Central memory CD8-positive, alpha-beta T cell (primary cell): ENCODE measurements around the gene ZBTB7C.

Experiments
- ATAC-seq: fragments of 150-1000 bp; cut with Tn5 transposase; replicated peaks from 2 replicates; pipeline ENCODE4 v1.10.0; 2022; ENCODE audit warnings: mild to moderate bottlenecking, moderate FRiP score, moderate number of reproducible peaks; ENCODE audit not compliant: poor library complexity, severe bottlenecking; ENCODE audit errors: extremely low read depth
- DNase-seq, 2 donors: peaks; one replicate each; pipeline ENCODE4 v3.0.0; 2021; ENCODE audit warnings: low spot score in 2 of 2
- H3K27ac Mint-ChIP-seq: one replicate; pipeline ENCODE4 v1.8.0; 2022; ENCODE audit warnings: low read depth, mild to moderate bottlenecking, moderate library complexity, mixed read lengths
- H3K27me3 Mint-ChIP-seq: one replicate; pipeline ENCODE4 v1.8.0; 2022; ENCODE audit warnings: mixed read lengths
- H3K36me3 Mint-ChIP-seq: one replicate; pipeline ENCODE4 v1.8.0; 2022; ENCODE audit warnings: mild to moderate bottlenecking, moderate library complexity, mixed read lengths; ENCODE audit not compliant: insufficient read depth
- H3K4me1 Mint-ChIP-seq: one replicate; pipeline ENCODE4 v1.8.0; 2022; ENCODE audit warnings: mixed read lengths
- H3K4me3 Mint-ChIP-seq: one replicate; pipeline ENCODE4 v1.8.0; 2022; ENCODE audit warnings: mild to moderate bottlenecking, moderate library complexity, mixed read lengths
- H3K9me3 Mint-ChIP-seq: one replicate; pipeline ENCODE4 v1.8.0; 2022; ENCODE audit warnings: mixed read lengths

Gene ZBTB7C

DNA sequence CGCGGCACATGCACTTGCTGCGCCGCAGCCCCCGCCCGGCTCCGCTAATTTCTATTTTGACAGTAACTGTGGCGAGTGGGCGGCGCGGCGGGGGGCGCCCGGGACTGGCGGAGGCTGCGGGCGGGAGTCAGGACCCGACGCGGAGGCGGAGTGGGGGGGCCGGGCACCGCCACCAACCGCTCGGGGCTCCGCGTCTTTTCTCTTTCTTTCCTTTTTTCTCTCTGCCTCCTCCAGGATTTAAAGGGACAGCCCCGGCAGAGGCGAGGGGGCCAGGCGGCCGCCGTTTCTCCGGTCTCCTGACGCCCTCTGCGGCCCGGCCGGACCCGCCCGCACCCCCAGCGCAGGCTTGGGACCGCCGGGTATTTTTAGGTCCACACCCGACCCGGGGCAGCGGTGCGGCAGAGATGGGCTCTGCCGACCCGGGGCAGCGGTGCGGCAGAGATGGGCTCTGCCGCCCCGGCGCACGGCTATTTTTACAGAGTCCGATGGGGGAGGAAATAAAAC lies 460 bp upstream of the ZBTB7C start:
- peaks cover 71% of the 10 kb centered on the region for H3K27me3 Mint-ChIP-seq
- ATAC-seq, result no peak

DNA sequence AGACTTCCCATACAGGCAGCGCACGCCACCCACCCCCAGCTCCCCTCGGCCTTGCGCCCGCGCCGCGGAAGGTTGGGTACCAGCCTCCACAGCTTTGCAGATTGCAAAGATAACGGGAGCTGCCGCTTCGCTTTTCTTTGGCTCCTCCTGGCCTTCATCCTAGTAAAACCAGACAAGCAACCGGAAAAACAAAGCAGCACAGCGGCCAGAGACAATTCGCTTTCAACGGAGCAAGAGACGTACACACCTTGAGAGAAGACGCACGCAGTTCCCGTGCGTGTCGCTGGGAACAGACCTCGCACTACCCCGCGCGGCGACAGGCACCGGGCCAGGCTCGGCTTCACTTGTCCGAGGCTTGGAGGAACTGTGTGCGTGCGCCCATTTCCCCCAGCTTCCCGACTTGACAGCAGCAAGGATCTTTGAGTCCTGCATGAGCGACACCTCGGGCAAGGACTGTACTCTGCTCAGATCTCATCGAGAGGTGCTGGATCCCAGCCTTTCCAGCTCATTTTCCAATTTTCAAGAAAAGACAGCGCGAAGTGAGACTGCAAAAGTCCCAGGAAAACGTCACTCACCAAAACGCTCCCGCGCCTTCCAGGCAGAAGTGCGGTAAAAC lies 964 bp downstream of the ZBTB7C start:
- Mint-ChIP-seq H3K27ac (no peak overlapping the region), H3K4me1 (no peaks in the 10 kb centered on the region), H3K27me3 (peaks cover 61% of the 10 kb centered on the region), H3K36me3 (no peaks in the 10 kb centered on the region), H3K4me3 (peak overlapping the region; percentile 50), H3K9me3 (no peaks in the 10 kb centered on the region)
- no peak for ATAC-seq
- no peak for DNase-seq

More for the DNA sequence above, 460 bp upstream of the ZBTB7C start:
- Mint-ChIP-seq H3K36me3 (no peaks in the 10 kb centered on the region), H3K4me3 (peak overlapping the region; percentile 56), H3K27ac (no peak overlapping the region), H3K9me3 (no peaks in the 10 kb centered on the region), H3K4me1 (no peaks in the 10 kb centered on the region)
- no peak for DNase-seq

DNA sequence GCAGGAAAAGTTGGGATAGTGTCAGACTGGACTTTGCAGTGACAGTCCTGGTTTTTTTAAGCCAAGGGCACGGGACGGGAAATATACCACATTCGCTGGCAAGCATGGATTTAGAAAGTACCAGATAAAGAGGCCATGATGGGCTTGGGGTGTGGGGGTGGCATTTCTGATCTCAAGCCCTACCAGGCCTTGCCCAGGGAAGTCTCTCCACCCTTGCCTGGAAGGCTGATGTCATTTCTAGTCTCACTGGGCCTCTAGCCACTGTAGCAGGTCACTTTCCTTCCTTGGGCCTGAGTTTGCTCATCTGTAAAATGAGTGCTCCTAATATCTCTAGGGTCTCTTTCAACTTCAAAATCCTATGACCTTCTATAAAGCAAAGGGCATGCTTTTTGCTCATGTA lies 1.8 kb downstream of the ZBTB7C start:
- no peaks in the 10 kb centered on the region for H3K9me3 Mint-ChIP-seq
- H3K4me3 Mint-ChIP-seq, result peak overlapping the region; percentile 50
- H3K27ac Mint-ChIP-seq, result no peak overlapping the region
- DNase-seq (no peak), ATAC-seq (no peak)
- H3K27me3 Mint-ChIP-seq, result peaks cover 61% of the 10 kb centered on the region
- H3K4me1 Mint-ChIP-seq, result no peaks in the 10 kb centered on the region
- H3K36me3 Mint-ChIP-seq, result no peaks in the 10 kb centered on the region

DNA sequence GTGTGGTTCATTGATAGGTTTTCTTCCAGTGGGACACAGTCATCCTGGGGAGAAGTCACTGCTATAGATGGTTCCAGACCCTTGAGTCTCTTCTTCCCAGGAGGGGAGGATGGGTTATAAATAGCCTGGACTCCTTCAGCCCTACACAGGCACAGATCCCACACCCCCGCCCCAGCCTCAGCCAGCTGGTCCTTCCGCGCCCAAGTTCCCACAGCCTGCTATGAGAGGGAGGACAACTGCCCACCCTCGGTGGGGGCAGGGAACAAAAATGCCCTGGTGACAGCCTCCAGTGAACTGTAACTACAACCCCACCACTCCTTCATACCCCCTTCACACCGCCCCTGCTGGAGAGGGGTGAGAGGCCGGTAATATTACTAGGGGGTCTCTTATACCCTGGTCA lies 3.2 kb downstream of the ZBTB7C start:
- Mint-ChIP-seq H3K9me3 (no peaks in the 10 kb centered on the region), H3K4me1 (no peaks in the 10 kb centered on the region), H3K36me3 (no peaks in the 10 kb centered on the region), H3K27ac (no peak overlapping the region), H3K27me3 (peaks cover 60% of the 10 kb centered on the region), H3K4me3 (no peak overlapping the region)
- DNase-seq, result no peak
- no peak for ATAC-seq

DNA sequence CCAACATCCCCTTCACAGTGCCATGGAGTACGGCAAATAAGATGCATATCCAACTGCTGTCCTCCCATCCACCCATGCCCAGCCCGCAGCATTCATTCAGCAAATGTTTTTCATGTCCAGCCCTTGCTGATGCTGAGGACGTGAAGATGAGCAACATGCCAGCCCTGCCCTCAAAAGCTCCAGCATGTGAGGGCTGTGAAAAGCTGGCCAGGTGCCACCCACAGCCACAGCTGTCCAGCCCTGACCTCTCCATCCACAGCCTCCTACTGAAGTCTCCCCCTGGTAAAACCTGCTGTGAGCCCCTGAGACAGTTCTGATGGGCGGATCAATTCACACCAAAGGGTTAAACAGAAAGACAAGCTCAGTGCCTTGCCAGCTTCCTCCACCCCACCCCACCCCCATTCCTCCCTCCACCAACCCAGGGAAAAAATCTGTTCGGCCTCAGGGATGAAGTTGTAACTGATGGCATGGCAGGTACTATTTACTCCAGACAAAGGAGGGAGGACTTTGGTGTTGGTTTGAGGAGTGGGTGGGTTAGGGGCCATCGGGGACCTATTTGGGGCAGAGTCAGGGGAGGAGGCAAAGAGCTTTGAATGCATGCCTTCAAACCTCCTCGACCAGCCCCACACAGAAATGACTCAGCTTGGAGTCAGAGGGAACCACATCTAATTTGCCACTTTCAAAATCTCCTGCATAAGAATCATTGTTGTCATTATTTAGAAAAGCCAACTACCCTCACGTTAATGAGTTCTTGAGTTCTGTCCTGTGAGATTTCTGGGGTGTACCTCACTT lies 4.3 kb downstream of the ZBTB7C start:
- Mint-ChIP-seq H3K27me3 (peaks cover 65% of the 10 kb centered on the region), H3K4me1 (no peaks in the 10 kb centered on the region), H3K36me3 (no peaks in the 10 kb centered on the region), H3K4me3 (no peak overlapping the region), H3K27ac (no peak overlapping the region), H3K9me3 (no peaks in the 10 kb centered on the region)
- no peak for DNase-seq
- ATAC-seq, result no peak

DNA sequence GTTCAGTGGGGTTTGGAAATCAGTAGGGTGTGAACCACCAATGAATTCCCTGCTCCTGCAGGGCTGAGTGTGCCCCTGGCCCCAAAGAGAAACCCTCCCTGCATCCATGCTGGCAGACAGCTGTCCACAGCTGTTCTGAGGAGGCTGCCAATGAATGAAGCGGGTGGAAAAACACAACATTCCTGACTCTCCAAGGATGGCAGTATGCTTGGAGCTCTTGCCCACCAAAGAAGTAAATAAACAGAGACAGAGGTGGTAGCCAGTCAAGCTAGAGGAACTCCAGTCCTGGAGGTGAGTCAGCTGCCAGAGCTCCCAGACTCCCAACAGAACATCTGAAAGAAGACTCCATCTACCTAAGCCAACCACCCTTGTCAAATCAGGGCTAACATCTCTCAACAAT lies 6.2 kb downstream of the ZBTB7C start:
- peaks cover 79% of the 10 kb centered on the region for H3K27me3 Mint-ChIP-seq
- no peak for ATAC-seq
- H3K27ac Mint-ChIP-seq, result no peak overlapping the region
- no peaks in the 10 kb centered on the region for H3K36me3 Mint-ChIP-seq
- no peaks in the 10 kb centered on the region for H3K9me3 Mint-ChIP-seq
- no peak for DNase-seq
- H3K4me3 Mint-ChIP-seq, result no peak overlapping the region
- H3K4me1 Mint-ChIP-seq, result no peaks in the 10 kb centered on the region

DNA sequence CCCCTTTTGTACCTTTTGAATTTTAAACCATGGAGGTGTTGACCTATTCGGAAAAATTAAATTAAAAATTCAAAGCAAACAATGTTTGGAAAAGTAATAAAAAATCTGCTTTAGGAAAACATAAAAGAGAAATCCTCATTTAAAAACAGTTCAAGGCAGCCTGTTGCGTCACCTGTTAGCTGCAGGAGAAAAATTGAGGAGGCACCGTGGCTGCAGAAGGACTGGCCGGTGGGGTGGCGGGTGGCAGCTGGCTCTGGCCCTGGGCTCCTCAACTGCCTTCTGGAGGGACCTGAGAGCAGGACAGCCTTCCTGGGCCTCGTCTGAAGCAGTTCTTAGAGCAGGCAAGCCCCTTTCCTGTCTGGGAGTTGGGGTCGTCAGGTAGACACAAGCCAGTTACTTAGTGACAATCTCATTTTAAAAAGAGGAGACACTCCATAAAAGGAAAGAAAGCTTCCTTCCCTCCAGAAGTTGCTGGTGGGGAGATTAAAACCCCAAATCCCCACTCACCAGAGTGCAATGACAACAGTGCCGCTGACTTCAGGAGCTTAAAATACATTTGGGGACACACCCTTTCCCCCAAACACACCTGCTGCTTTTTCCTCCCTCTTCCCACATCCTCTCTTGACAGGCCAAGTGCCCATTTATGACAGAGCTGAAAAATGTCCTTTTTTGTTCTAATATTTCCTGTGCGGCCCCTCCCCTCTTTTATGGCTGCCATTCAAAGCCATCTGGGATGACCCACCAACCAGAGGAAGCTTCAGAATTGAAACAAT lies 9.7 kb downstream of the ZBTB7C start:
- Mint-ChIP-seq H3K4me3 (no peak overlapping the region), H3K27me3 (peaks cover 89% of the 10 kb centered on the region), H3K9me3 (no peaks in the 10 kb centered on the region), H3K27ac (no peak overlapping the region), H3K36me3 (no peaks in the 10 kb centered on the region), H3K4me1 (no peaks in the 10 kb centered on the region)
- ATAC-seq, result no peak
- no peak for DNase-seq

DNA sequence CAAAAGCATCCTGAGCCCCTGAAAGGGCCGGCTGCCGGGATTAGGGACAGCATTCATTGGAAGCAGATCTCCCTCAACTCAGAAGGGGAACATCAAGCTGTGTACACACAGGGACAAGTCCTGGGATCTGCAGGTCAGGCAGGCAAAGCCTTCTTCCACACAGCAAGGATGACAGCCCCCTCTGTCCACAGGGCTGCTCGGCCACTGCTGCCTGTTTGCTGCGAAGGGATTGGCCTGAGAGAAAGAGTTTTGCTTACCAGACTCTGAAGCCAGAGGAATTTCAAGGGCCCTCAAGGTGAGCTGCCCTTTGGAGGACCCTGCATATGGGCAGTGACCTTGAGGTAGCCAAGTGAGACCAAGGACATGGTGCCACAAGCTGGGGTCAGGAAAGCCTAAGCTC lies 11.1 kb downstream of the ZBTB7C start:
- Mint-ChIP-seq H3K27me3 (peaks cover 97% of the 10 kb centered on the region), H3K36me3 (no peaks in the 10 kb centered on the region), H3K27ac (no peak overlapping the region), H3K4me1 (no peaks in the 10 kb centered on the region), H3K9me3 (no peaks in the 10 kb centered on the region), H3K4me3 (no peak overlapping the region)
- DNase-seq (no peak), ATAC-seq (no peak)

DNA sequence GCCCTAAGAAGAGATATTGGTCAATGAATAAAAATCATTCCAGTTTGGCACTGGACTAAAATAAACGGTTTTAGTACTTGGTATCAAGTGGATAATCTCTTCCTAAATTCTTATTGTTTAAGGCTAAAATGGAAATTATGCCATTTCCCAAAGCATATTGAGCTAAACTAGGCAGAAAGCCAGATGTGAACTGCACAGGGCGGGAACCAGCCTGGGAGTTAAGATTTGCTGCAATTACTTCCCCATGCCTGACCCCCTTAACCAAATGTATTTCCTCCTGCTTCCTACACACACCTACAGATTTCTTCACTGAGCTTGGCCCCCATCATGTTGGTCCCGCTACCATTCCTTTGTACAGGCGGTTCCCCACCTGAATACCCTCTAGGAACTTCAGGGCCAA lies 12.2 kb downstream of the ZBTB7C start:
- Mint-ChIP-seq H3K27ac (no peak overlapping the region), H3K9me3 (no peaks in the 10 kb centered on the region), H3K4me3 (no peak overlapping the region), H3K27me3 (peaks cover 97% of the 10 kb centered on the region), H3K4me1 (no peaks in the 10 kb centered on the region), H3K36me3 (no peaks in the 10 kb centered on the region)
- ATAC-seq (no peak), DNase-seq (no peak)

DNA sequence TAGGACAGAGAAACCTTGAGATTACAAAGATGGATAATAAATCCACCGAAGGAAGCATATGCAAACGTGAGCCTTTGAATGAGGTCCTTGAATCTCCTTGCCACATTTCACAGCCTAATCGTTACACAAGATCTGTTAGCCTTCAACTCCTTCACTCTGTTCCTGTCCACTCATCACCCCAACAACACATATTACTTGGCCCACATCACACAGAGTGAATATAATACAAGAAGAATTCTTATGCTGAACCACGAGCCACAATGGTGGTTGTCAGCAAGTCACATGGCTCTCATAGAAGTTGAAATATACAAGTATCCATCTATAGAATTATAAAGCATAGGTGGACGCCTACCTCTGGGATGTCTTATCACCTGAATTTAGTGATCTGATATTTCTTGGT lies 12.6 kb downstream of the ZBTB7C start:
- DNase-seq (no peak), ATAC-seq (no peak)
- Mint-ChIP-seq H3K27me3 (peaks cover 97% of the 10 kb centered on the region), H3K4me1 (no peaks in the 10 kb centered on the region), H3K4me3 (no peak overlapping the region), H3K27ac (no peak overlapping the region), H3K9me3 (no peaks in the 10 kb centered on the region), H3K36me3 (no peaks in the 10 kb centered on the region)

DNA sequence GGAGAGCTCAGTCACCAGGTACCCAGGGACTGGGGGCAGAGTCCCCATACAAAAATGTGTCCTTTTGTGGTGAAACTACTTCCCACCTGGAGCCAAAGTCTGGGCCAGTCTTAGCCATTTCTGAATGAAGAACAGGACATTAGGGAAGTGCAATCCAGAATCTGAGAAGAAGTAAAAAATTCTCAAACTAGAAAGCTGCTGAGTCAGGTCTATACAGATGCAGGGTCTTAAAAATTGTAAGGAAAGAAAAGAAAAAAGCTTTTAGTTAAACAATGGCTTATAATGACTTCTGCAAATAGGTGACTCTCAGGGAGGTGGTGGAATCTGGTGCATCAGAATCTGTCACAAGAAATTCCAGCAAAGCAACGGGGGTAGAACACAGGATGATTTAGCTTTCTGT lies 13.5 kb downstream of the ZBTB7C start:
- H3K4me1 Mint-ChIP-seq, result no peaks in the 10 kb centered on the region
- H3K27me3 Mint-ChIP-seq, result peaks cover 99% of the 10 kb centered on the region
- no peaks in the 10 kb centered on the region for H3K36me3 Mint-ChIP-seq
- H3K4me3 Mint-ChIP-seq, result no peak overlapping the region
- DNase-seq, result no peak
- no peak overlapping the region for H3K27ac Mint-ChIP-seq
- H3K9me3 Mint-ChIP-seq, result no peaks in the 10 kb centered on the region
- ATAC-seq, result no peak

DNA sequence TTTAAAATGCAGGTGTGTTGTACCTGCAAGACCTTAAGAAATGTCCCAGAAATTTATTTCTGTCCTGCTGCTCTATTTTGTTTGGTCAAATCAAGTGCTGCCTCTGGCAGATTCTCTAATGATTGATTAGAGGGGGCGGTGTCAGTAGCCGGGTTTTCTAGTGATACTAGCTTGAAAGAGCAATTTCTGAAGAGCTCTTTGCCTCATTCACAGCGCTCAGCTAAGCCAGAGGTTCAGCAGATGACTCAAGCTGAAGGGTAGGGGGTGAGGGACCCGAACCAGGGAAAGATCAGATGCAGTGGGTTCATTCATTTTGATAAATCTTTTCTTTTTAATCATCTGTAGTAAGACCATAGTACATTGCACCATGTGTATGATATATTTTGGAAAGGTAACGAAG lies 15.0 kb downstream of the ZBTB7C start:
- H3K4me3 Mint-ChIP-seq, result no peak overlapping the region
- peaks cover 94% of the 10 kb centered on the region for H3K27me3 Mint-ChIP-seq
- H3K4me1 Mint-ChIP-seq, result no peaks in the 10 kb centered on the region
- H3K36me3 Mint-ChIP-seq, result no peaks in the 10 kb centered on the region
- no peaks in the 10 kb centered on the region for H3K9me3 Mint-ChIP-seq
- DNase-seq (no peak), ATAC-seq (no peak)
- H3K27ac Mint-ChIP-seq, result no peak overlapping the region

DNA sequence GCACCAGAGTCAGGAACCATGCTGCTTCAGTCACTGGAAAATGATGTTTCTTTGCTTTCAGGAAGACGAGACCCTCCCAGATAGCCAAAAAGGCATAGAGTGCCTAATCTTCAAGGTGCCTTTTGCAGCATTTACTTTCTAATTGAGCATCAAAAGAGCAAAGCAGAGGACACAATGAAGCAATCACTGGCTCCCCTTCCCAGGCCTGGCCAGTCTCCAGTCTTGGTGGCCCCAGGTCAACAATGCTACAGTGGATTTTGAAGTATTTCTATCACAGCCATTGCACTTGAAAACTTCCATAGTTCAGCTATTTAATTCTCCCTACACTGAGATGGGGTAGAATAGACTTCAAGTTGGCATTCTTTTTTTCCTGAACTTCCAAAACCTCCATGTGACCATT lies 15.4 kb downstream of the ZBTB7C start:
- Mint-ChIP-seq H3K9me3 (no peaks in the 10 kb centered on the region), H3K27me3 (peaks cover 94% of the 10 kb centered on the region), H3K27ac (no peak overlapping the region), H3K4me3 (no peak overlapping the region), H3K36me3 (no peaks in the 10 kb centered on the region), H3K4me1 (no peaks in the 10 kb centered on the region)
- no peak for ATAC-seq
- no peak for DNase-seq
